NCI-H345 (cell line): Measurements from ENCODE around the gene LUZP4.
"Not testable (repeated sequence)": the region's sequence is repeated elsewhere in the genome, so short reads cannot be mapped to it uniquely, and the experiment has no call there.

Experiments
- DNase-seq: peaks from one replicate; lab custom pipeline; 2025; lab: John Stamatoyannopoulos, UW

The LUZP4 gene, protein sequence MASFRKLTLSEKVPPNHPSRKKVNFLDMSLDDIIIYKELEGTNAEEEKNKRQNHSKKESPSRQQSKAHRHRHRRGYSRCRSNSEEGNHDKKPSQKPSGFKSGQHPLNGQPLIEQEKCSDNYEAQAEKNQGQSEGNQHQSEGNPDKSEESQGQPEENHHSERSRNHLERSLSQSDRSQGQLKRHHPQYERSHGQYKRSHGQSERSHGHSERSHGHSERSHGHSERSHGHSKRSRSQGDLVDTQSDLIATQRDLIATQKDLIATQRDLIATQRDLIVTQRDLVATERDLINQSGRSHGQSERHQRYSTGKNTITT

GRCh38 chrX:115289465-115289864 lies at the start of gene LUZP4:
Gene LUZP4, plus strand, starts transcription at chrX:115289715. Its CDS starts 45 bp downstream, at chrX:115289760.
- DNase-seq = no peak

- no peak for DNase-seq
These were observed 37.9 kb upstream of the LUZP4 start for GRCh38 chrX:115251458-115252233.

DNA sequence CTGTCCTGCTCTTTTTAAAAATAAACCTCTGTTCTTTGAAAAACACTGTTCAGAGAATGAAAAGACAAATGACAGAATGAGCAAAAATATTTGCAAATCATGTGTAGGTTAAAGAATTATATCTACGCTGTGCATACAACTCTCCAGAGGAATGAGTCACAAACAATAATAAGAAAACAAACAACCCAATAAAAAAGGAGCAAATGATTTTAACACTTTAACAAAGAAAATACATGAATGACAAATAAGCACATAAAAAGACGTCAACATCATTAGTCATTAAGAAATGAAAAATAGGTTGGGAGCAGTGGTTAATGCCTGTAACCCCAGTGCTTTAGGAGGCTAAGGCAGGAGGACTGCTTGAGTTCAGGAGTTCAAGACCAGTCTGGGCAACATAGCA lies 34.5 kb upstream of the LUZP4 start:
- no peak for DNase-seq

- DNase-seq = no peak
These were observed 31.8 kb upstream of the LUZP4 start for GRCh38 chrX:115257711-115258110.

DNA sequence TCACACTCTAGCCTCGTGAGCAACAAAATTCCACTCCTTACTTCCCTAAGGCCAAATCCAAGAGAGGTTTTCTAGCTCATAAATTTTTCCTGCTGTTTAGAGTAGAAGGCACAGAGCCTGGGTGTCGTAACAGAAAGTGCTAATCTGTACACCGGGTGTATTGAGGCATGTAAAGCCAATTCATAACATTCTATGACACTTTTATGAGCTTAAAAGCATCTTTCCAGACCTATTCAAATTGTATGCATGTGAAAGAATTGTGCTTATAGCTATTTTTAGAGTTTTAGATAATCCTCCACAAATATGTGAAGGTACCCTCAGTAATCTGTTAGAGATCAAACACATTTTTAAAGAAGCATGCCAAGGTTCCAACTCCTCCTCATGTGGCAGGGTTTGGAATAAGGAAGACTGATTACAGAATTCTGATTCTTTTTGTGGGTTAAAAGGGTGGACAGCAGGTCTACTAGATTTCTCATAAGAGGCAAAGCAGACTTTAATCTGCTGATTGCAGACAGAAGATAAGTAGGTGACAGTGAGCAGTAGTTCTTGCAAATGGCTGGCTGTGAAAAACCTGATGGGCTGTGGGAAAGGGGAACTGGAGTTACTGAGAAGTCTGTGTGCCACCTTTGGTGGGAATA lies 30.2 kb upstream of the LUZP4 start:
- DNase-seq = no peak

DNA sequence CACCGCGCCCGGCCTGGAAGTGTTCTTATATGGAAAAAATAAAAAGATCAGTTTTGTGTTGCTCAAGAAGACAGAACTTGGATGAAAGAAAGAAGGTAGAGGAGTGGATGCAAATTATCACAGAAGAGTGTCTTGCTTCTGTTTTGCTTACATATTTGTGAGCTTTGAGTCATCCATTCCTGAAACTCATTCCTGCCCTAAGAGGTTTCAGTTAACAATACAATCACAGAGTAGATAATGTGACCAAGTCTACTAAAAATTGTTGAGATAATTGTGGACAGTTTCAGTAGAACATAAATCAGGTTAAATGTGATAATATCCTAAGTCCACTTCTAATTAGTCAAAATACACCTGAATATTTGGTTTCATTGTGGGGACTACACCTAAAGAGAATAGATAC lies 29.2 kb upstream of the LUZP4 start:
- no peak for DNase-seq

GRCh38 chrX:115261148-115261547 lies 28.4 kb upstream of the LUZP4 start:
- DNase-seq = no peak

- no peak for DNase-seq
These were observed 25.5 kb upstream of the LUZP4 start for GRCh38 chrX:115264009-115264408.

DNA sequence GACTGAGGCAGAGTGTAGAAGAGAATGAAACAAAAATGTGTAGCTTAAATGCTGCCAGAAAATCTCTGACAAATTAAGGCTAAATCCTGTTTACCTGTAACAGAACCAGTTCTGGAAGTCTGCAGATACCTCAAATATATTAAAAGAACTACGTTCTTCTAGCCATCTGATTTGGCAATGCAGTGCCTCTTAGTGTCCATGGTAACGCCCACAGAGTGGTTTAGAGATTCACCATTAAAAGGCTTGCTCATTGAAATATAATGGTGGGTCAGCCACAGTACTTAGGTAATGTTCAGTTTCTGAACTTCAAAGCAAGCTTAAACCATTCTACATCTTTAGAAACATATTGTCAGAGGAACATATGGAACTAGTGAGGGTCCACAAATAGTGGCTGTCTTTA lies 23.2 kb upstream of the LUZP4 start:
- DNase-seq = no peak

DNA sequence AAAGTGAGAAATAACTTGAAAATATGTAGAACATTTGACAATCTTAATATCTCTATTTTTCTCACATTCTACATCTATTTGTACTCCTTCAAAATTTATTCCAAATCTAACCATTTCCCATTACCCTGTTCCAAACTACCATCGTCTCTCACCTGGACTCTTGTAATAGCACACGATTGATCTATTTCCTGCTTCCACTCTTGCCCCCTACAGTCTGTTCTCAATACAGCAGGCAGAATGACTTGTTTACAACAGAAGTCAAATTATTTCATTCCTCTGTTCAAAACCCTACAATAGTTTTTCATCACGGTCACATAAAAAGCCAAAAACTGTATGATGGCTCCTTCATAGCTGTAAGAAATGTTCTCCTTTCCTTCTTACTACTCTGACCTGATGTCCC lies 21.1 kb upstream of the LUZP4 start:
- no peak for DNase-seq

DNA sequence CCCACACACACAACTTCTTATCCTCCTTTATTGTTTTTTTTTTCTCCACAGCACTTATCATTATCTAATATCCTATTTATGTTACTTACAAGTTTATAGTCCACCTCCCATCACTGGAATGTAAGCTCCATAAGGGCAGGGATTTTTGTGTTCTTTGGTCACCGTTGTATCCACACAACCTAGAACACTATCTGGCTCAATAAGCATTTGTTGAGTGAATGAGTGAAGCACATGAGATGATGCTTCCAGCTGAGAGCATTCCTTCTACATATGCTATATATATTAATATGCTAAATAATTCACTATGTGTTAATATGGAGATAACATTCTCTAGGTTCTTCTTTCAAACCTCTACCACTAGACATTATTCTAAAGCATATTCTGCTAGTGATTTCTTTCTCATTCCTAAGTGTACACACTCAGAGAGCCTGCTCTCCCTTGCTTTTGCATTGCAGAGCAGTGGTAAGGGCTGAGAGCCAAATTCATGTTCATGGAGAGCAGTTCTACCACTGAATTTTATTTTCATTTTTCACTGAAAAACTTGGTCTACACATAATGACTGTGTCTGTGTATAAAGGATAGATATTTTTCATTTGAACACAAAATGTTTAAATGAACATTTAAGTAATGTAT lies 20.3 kb upstream of the LUZP4 start:
- no peak for DNase-seq

GRCh38 chrX:115284877-115285276 lies 4.6 kb upstream of the LUZP4 start:
- DNase-seq = no peak

- no peak for DNase-seq
These were observed 7.7 kb downstream of the LUZP4 start for GRCh38 chrX:115297189-115297588.

DNA sequence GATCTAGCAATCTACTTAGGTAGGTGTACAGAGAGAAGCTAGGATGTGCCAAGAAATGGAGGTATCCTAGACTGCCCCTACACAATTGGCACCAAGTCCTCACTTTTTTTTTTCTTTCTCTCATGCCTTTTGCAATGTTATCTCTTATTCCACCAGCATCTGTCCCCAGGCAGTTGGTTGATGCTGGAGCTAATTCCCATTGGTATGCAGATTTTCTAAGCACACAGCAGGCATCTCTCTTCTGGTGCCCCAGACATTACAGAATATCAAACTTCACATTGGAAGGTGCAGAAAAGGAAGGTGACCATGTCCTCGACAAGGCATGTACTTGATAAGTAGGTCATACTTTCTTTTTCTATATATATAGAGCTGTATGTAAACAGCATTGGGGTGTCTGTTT lies 21.6 kb downstream of the LUZP4 start:
- DNase-seq = no peak

GRCh38 chrX:115311601-115312001 lies 22.1 kb downstream of the LUZP4 start:
- no peak for DNase-seq

DNA sequence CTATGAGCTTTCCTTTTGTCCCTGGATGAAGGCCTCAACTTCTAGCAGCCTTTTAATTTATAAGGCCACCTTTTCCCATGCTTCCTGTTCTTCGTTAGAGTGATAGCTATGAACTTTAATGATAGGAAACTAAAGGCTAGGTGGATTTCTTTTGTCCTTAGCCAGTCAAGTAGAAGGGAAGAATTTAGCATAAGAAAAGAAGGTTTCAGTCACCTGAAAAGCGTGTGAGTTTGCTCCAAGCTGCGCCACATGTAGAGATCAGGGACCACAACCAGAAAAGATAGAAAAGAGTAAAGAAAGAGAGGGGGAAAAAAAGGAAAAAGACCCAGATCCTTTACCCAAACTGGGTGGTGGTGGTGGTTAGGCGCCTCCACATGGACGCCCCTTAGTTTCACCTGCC lies 28.6 kb downstream of the LUZP4 start:
- DNase-seq = no peak

DNA sequence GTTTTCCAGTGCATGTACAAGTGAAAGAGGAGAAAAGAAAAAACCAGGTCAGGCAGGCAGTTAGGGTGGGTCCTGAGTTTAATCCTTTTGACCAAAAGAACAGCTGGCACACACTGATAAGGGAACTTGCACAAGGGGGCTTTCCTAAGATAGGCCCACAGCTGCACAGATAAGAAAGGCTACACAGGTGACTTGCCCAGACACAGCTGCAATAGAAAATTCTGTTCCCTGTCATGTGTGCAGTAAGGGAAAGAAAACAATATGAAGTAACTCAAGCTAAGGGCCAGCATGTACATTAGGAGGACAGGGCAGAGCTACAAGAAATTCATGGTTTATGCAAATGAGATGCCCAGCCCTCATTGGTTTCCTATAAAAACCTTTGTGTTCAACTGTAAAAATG lies 32.9 kb downstream of the LUZP4 start:
- DNase-seq = no peak

DNA sequence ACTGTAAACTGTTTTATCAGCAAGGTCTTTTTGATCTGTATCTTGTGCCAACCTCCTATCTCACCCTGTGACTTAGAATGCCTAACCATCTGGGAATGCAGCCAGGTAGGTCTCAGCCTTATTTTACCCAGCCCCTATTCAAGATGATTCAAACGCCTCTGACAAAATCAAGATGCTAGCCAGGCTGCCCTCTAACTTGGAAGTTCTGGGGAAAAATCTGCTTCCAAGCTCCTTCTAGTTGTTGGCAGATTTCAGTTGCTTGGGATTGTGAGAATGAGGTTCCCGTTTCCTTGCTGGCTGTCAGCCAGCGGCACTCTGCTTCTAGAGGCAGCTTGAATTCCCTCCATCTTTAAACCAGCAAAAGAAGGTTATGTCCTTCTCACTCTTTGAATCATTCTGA lies 34.7 kb downstream of the LUZP4 start:
- DNase-seq = no peak

GRCh38 chrX:115329282-115329681 lies 39.8 kb downstream of the LUZP4 start:
- DNase-seq = not testable (repeated sequence)

GRCh38 chrX:115330498-115331168 lies 41.1 kb downstream of the LUZP4 start:
- peak; percentile 52 for DNase-seq

DNA sequence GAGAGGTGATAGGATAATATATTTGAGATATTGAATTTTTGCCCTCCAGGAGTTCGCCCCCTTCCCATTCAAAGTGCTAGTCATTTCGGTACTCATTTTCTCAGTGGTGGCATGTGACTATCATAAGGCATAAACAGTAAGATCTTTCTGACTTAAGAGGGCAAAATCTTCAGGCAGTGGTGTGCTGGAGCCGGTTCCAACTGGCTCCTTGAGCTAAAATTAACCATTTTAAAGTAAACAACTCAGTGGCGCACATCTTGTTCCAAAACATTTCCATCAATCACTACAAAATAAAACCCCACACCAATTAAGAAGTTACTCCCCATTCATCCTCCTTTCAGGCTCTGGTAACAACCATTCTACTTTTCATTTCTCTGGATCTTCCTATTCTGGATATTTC lies 43.3 kb downstream of the LUZP4 start:
- DNase-seq = no peak

GRCh38 chrX:115333446-115333845 lies 43.9 kb downstream of the LUZP4 start:
- no peak for DNase-seq
